H1 (cell line): Measurements from ENCODE around the gene BRSK2. TPM values are rescaled to one million over a fixed set of nuclear protein-coding genes. Genes with fewer than 3 reads are reported as not detected.

Experiments used
- CTCF ChIA-PET: fragments of 300-600 bp; sonication (Branson Sonifier 250); formaldehyde crosslinking; loops from one replicate; lab custom pipeline; 2021; ENCODE audit not compliant: partially characterized antibody; lab: Charles Lee
- POLR2A ChIA-PET: fragments of 300-600 bp; sonication (Branson Sonifier 250); formaldehyde crosslinking; loops from one replicate; lab custom pipeline; 2021; ENCODE audit warnings: inconsistent platforms; ENCODE audit not compliant: partially characterized antibody; lab: Charles Lee
- DNase-seq, 2 experiments: peaks; one replicate each; pipeline versions ENCODE4 v3.0.0 to v3.0.0-alpha.2; 2010 to 2022; ENCODE audit warnings: low spot score in 2 of 2, low read depth in 1 of 2, mixed read lengths in 1 of 2
- FAIRE-seq: peaks from 2 replicates; lab custom pipeline; 2011; peaks lifted over from hg19 to GRCh38; lab: Jason Lieb, UNC
- H2AFZ ChIP-seq: 2 replicates; pipeline ENCODE4 v1.8.1; 2012; ENCODE audit warnings: low read length, inconsistent platforms
- H2AK5ac ChIP-seq: 2 replicates; pipeline ENCODE4 v1.6.1; 2013; ENCODE audit warnings: low read depth, low read length
- H2BK120ac ChIP-seq: replicated peaks from 2 replicates; pipeline ENCODE3; 2013; ENCODE audit warnings: low read depth, low read length, inconsistent platforms
- H2BK12ac ChIP-seq: 2 replicates; pipeline ENCODE4 v1.6.1; 2013; ENCODE audit warnings: low read depth, low read length
- H2BK15ac ChIP-seq: 2 replicates; pipeline ENCODE4 v1.6.1; 2013; ENCODE audit warnings: low read length
- H2BK20ac ChIP-seq: 2 replicates; pipeline ENCODE4 v1.6.1; 2013; ENCODE audit warnings: low read length
- H2BK5ac ChIP-seq: 2 replicates; pipeline ENCODE4 v1.6.1; 2013; ENCODE audit warnings: low read depth, low read length
- H3K14ac ChIP-seq: 2 replicates; pipeline ENCODE4 v1.6.1; 2013; ENCODE audit warnings: inconsistent platforms; ENCODE audit not compliant: insufficient read length
- H3K18ac ChIP-seq: 2 replicates; pipeline ENCODE4 v1.6.1; 2013; ENCODE audit warnings: low read length; ENCODE audit errors: extremely low read depth
- H3K23ac ChIP-seq: 2 replicates; pipeline ENCODE4 v1.6.1; 2013; ENCODE audit warnings: inconsistent platforms; ENCODE audit not compliant: insufficient read length
- H3K23me2 ChIP-seq: 2 replicates; pipeline ENCODE4 v1.6.1; 2013; ENCODE audit warnings: low read depth, low read length
- H3K27ac ChIP-seq: 2 replicates; pipeline ENCODE4 v1.6.1; 2011; ENCODE audit warnings: low read depth, low read length, inconsistent platforms
- H3K27me3 ChIP-seq, 4 experiments: replicated peaks in 1 of 4; 1 replicate in 1 of 4; 2 replicates in 3 of 4; pipeline versions ENCODE4 v1.6.1 to v1.8.1; 2011 to 2013; ENCODE audit warnings: low read length in 3 of 4, mild to moderate bottlenecking in 3 of 4, inconsistent platforms in 2 of 4, mixed read lengths in 2 of 4, moderate library complexity in 1 of 4; ENCODE audit not compliant: control insufficient read depth in 3 of 4, insufficient read depth in 3 of 4; ENCODE audit errors: extremely low read depth in 1 of 4
- H3K36me3 ChIP-seq, 4 experiments: 2 replicates each; pipeline versions ENCODE4 v1.6.1 to v1.8.1; 2011 to 2013; ENCODE audit warnings: mild to moderate bottlenecking in 4 of 4, low read length in 3 of 4, moderate library complexity in 2 of 4, control low read depth in 1 of 4, inconsistent platforms in 1 of 4; ENCODE audit not compliant: insufficient read depth in 4 of 4, control insufficient read depth in 2 of 4
- H3K4ac ChIP-seq: replicated peaks from 2 replicates; pipeline ENCODE3; 2013; ENCODE audit warnings: low read length, low read depth, mixed read lengths, inconsistent platforms; ENCODE audit not compliant: insufficient read length
- H3K4me1 ChIP-seq, 4 experiments: replicated peaks in 1 of 4; 1 replicate in 1 of 4; 2 replicates in 3 of 4; pipeline versions ENCODE4 v1.6.1 to v1.8.1; 2011 to 2013; ENCODE audit warnings: low read length in 3 of 4, inconsistent platforms in 2 of 4, mixed read lengths in 1 of 4; ENCODE audit not compliant: insufficient read depth in 4 of 4, control insufficient read depth in 3 of 4
- H3K4me2 ChIP-seq, 2 experiments: 2 replicates each; pipeline versions ENCODE4 v1.6.1 to v1.8.1; 2011 to 2013; ENCODE audit warnings: low read depth in 2 of 2, low read length in 2 of 2, control low read depth in 1 of 2, inconsistent platforms in 1 of 2, mild to moderate bottlenecking in 1 of 2; ENCODE audit not compliant: insufficient read depth in 1 of 2
- H3K4me3 ChIP-seq, 4 experiments: fragments of 200-600, 300-600 bp in 1 of 4; sonication (generic), shearing (Covaris generic), sonication (Bioruptor Twin) in 1 of 4; 2 replicates each; pipeline versions ENCODE4 v1.5.1 to v1.8.1; 2011 to 2016; ENCODE audit warnings: low read length in 4 of 4, low read depth in 3 of 4, control low read depth in 2 of 4, inconsistent platforms in 2 of 4, mild to moderate bottlenecking in 2 of 4, mixed read lengths in 1 of 4, moderate library complexity in 1 of 4; ENCODE audit not compliant: insufficient read depth in 2 of 4; ENCODE audit errors: extremely low read depth in 1 of 4
- H3K56ac ChIP-seq: replicated peaks from 2 replicates; pipeline ENCODE3; 2013; ENCODE audit warnings: low read depth, mild to moderate bottlenecking, mixed read lengths, low read length, inconsistent platforms; ENCODE audit not compliant: insufficient read length
- H3K79me1 ChIP-seq: 2 replicates; pipeline ENCODE4 v1.6.1; 2013; ENCODE audit warnings: low read depth, low read length, control low read depth
- H3K79me2 ChIP-seq, 2 experiments: 2 replicates each; pipeline versions ENCODE4 v1.6.1 to v1.8.1; 2012 to 2013; ENCODE audit warnings: low read length in 2 of 2, mild to moderate bottlenecking in 2 of 2, inconsistent platforms in 1 of 2; ENCODE audit not compliant: insufficient read depth in 2 of 2, control insufficient read depth in 1 of 2
- H3K9ac ChIP-seq, 4 experiments: replicated peaks in 1 of 4; 1 replicate in 1 of 4; 2 replicates in 3 of 4; pipeline versions ENCODE4 v1.6.1 to v1.8.1; 2011 to 2013; ENCODE audit warnings: low read depth in 3 of 4, low read length in 3 of 4, control low read depth in 2 of 4, mild to moderate bottlenecking in 2 of 4, moderate library complexity in 2 of 4, inconsistent platforms in 1 of 4; ENCODE audit errors: extremely low read depth in 1 of 4
- H3K9me3 ChIP-seq, 2 experiments: 2 replicates each; pipeline versions ENCODE4 v1.6.1 to v1.8.1; 2012 to 2013; ENCODE audit warnings: mild to moderate bottlenecking in 2 of 2, moderate library complexity in 2 of 2, control low read depth in 1 of 2, inconsistent platforms in 1 of 2, low read depth in 1 of 2, low read length in 1 of 2, mixed read lengths in 1 of 2; ENCODE audit not compliant: insufficient read depth in 2 of 2
- H4K20me1 ChIP-seq, 2 experiments: replicated peaks in 1 of 2; 2 replicates each; pipeline versions ENCODE3 to v1.8.1; 2011 to 2013; ENCODE audit warnings: inconsistent platforms in 2 of 2, low read length in 2 of 2, mild to moderate bottlenecking in 1 of 2; ENCODE audit not compliant: insufficient read depth in 2 of 2, control insufficient read depth in 1 of 2
- H4K5ac ChIP-seq: 2 replicates; pipeline ENCODE4 v1.6.1; 2013; ENCODE audit warnings: low read length, low read depth, mixed read lengths, inconsistent platforms; ENCODE audit not compliant: insufficient read length
- H4K8ac ChIP-seq: 2 replicates; pipeline ENCODE4 v1.8.0; 2013; ENCODE audit warnings: mild to moderate bottlenecking, moderate library complexity, low read length, inconsistent platforms; ENCODE audit not compliant: insufficient read depth; ENCODE audit errors: extremely low read depth
- H4K91ac ChIP-seq: replicated peaks from 2 replicates; pipeline ENCODE3; 2013; ENCODE audit warnings: low read length, mixed read lengths, inconsistent platforms; ENCODE audit not compliant: insufficient read length
- WGBS, 2 experiments: shearing (Covaris generic) in 1 of 2; methylation state at CpG; one replicate each; pipeline versions ENCODE4 v1.1.6 to v1.1.7; 2013 to 2015; ENCODE audit warnings: low lambda C conversion rate in 2 of 2, mixed read lengths in 2 of 2, inconsistent platforms in 1 of 2, low coverage in 1 of 2, missing lambda C conversion rate in 1 of 2; ENCODE audit not compliant: insufficient replicate concordance in 2 of 2, insufficient coverage in 1 of 2, insufficient read length in 1 of 2; ENCODE audit errors: extremely low coverage in 1 of 2, missing lambda C conversion rate in 1 of 2; 5-methylcytosine and 5-hydroxymethylcytosine counted together
- polyA plus RNA-seq, 7 experiments: library from polyadenylated mRNA; depleted of rRNA in 3 of 7; stranded (reverse) in 5 of 7; unstranded in 2 of 7; fragments of >200 nt in 5 of 7; fragments of 200-250 nt in 2 of 7; gene quantifications; 1 replicate in 5 of 7; 2 replicates in 1 of 7; 4 replicates in 1 of 7; pipeline versions ENCODE4 v1.2.1 to v1.2.3, GENCODE V29; 2011 to 2013; ENCODE audit warnings: missing spikeins in 2 of 7, mixed read lengths in 2 of 7
- total RNA-seq: library from RNA; stranded (reverse); fragmentation: NEBNext Ultra II Directional; extraction: Animal tissue kit (Norgen Biotek cat#: 25700); gene quantifications from 2 replicates; pipeline ENCODE4 v1.2.1, GENCODE V29; 2021
- TF ChIP-seq, protein P1 (sequence below): fragments of 300-600 bp; sonication (generic); IDR thresholded peaks from 2 replicates; pipeline ENCODE4 v1.7.1; 2012; ENCODE audit warnings: low read length, moderate library complexity, mild to moderate bottlenecking, inconsistent platforms; ENCODE audit not compliant: insufficient replicate concordance

The BRSK2 gene
- total and polyA plus RNA-seq, 2 of the 8 experiments (the other 6 are each of a cell fraction or from before 2014, with no cell fraction given): 17.3 to 27.1 TPM

DNA sequence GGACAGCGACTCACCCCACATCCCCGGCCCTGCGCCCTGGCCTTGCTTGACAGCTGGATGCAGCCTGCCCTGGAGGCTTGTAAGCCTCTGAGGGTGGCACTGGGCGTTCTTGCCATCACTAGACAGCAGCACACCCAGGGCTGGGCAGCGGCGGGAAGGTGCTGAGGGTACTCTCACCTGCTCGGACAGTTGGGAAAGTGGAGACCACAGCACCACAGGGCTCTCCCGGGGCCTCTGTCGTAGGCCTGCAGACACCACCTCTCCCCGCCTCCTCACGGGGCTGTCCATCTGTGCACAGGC, 18.8 kb upstream of the BRSK2 start:
- Histone ChIP-seq H2BK12ac (no peak overlapping the region), H2BK15ac (no peak overlapping the region), H3K14ac (no peak overlapping the region), H3K56ac (no peak overlapping the region), H2BK120ac (no peak overlapping the region), H3K27ac (no peak overlapping the region), H3K18ac (no peak overlapping the region), H3K4ac (no peak overlapping the region), H3K27me3 (no peaks in the 10 kb centered on the region), H3K9ac (no peak overlapping the region), H2AK5ac (no peak overlapping the region), H3K9me3 (peaks cover 19 to 45% of the 10 kb centered on the region in 2 experiments; a peak in 3 of 4 replicates), H2AFZ (no peak overlapping the region), H3K4me1 (no peaks in the 10 kb centered on the region; a peak in 1 of 7 replicates), H3K36me3 (no peaks in the 10 kb centered on the region), H2BK20ac (no peak overlapping the region), H3K4me2 (no peak overlapping the region), H3K23me2 (no peaks in the 10 kb centered on the region), H3K4me3 (no peak overlapping the region), H4K5ac (no peak overlapping the region), H2BK5ac (no peak overlapping the region), H3K79me1 (no peaks in the 10 kb centered on the region), H3K79me2 (no peaks in the 10 kb centered on the region), H3K23ac (no peak overlapping the region), H4K20me1 (no peaks in the 10 kb centered on the region), H4K8ac (no peak overlapping the region), H4K91ac (no peak overlapping the region)
- CTCF ChIA-PET: no interaction called here
- FAIRE-seq: no peak
- POLR2A ChIA-PET: interaction anchor here (1.6 kb wide), 1 partner anchor 12 kb away, joined by 4 read pairs; no protein-coding TSS in a partner anchor
- WGBS, 2 experiments: 93% methylated on average over 10 of the region's 11 CpGs; no CpG with 5 or more reads in 1 of the 2 experiments
- DNase-seq: no peak
- TF ChIP-seq, protein P1, sequence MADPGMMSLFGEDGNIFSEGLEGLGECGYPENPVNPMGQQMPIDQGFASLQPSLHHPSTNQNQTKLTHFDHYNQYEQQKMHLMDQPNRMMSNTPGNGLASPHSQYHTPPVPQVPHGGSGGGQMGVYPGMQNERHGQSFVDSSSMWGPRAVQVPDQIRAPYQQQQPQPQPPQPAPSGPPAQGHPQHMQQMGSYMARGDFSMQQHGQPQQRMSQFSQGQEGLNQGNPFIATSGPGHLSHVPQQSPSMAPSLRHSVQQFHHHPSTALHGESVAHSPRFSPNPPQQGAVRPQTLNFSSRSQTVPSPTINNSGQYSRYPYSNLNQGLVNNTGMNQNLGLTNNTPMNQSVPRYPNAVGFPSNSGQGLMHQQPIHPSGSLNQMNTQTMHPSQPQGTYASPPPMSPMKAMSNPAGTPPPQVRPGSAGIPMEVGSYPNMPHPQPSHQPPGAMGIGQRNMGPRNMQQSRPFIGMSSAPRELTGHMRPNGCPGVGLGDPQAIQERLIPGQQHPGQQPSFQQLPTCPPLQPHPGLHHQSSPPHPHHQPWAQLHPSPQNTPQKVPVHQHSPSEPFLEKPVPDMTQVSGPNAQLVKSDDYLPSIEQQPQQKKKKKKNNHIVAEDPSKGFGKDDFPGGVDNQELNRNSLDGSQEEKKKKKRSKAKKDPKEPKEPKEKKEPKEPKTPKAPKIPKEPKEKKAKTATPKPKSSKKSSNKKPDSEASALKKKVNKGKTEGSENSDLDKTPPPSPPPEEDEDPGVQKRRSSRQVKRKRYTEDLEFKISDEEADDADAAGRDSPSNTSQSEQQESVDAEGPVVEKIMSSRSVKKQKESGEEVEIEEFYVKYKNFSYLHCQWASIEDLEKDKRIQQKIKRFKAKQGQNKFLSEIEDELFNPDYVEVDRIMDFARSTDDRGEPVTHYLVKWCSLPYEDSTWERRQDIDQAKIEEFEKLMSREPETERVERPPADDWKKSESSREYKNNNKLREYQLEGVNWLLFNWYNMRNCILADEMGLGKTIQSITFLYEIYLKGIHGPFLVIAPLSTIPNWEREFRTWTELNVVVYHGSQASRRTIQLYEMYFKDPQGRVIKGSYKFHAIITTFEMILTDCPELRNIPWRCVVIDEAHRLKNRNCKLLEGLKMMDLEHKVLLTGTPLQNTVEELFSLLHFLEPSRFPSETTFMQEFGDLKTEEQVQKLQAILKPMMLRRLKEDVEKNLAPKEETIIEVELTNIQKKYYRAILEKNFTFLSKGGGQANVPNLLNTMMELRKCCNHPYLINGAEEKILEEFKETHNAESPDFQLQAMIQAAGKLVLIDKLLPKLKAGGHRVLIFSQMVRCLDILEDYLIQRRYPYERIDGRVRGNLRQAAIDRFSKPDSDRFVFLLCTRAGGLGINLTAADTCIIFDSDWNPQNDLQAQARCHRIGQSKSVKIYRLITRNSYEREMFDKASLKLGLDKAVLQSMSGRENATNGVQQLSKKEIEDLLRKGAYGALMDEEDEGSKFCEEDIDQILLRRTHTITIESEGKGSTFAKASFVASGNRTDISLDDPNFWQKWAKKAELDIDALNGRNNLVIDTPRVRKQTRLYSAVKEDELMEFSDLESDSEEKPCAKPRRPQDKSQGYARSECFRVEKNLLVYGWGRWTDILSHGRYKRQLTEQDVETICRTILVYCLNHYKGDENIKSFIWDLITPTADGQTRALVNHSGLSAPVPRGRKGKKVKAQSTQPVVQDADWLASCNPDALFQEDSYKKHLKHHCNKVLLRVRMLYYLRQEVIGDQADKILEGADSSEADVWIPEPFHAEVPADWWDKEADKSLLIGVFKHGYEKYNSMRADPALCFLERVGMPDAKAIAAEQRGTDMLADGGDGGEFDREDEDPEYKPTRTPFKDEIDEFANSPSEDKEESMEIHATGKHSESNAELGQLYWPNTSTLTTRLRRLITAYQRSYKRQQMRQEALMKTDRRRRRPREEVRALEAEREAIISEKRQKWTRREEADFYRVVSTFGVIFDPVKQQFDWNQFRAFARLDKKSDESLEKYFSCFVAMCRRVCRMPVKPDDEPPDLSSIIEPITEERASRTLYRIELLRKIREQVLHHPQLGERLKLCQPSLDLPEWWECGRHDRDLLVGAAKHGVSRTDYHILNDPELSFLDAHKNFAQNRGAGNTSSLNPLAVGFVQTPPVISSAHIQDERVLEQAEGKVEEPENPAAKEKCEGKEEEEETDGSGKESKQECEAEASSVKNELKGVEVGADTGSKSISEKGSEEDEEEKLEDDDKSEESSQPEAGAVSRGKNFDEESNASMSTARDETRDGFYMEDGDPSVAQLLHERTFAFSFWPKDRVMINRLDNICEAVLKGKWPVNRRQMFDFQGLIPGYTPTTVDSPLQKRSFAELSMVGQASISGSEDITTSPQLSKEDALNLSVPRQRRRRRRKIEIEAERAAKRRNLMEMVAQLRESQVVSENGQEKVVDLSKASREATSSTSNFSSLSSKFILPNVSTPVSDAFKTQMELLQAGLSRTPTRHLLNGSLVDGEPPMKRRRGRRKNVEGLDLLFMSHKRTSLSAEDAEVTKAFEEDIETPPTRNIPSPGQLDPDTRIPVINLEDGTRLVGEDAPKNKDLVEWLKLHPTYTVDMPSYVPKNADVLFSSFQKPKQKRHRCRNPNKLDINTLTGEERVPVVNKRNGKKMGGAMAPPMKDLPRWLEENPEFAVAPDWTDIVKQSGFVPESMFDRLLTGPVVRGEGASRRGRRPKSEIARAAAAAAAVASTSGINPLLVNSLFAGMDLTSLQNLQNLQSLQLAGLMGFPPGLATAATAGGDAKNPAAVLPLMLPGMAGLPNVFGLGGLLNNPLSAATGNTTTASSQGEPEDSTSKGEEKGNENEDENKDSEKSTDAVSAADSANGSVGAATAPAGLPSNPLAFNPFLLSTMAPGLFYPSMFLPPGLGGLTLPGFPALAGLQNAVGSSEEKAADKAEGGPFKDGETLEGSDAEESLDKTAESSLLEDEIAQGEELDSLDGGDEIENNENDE: no peak
